DND-41 (cell line): Measurements from ENCODE around the gene LYAR.

Source experiments
- ATAC-seq: fragments of 200-7000 bp; cut with Tn5 transposase; 3 replicates; pipeline ENCODE4 v1.9.1; 2021; ENCODE audit warnings: low read depth; ENCODE audit not compliant: insufficient read depth
- DNase-seq: peaks from one replicate; pipeline ENCODE4 v3.0.0-alpha.2; 2020
- H2AFZ ChIP-seq: 2 replicates; pipeline ENCODE4 v1.6.0; 2012; ENCODE audit warnings: low read depth, low read length
- H3K27ac ChIP-seq: 2 replicates; pipeline ENCODE4 v1.5.1; 2012; ENCODE audit warnings: low read length, inconsistent platforms
- H3K27me3 ChIP-seq: fragments of 200-600 bp; sonication (generic); 2 replicates; pipeline ENCODE4 v1.6.0; 2012; ENCODE audit warnings: low read length, mild to moderate bottlenecking, inconsistent platforms; ENCODE audit not compliant: insufficient read depth, poor library complexity
- H3K36me3 ChIP-seq: 2 replicates; pipeline ENCODE4 v1.5.1; 2012; ENCODE audit warnings: low read length, inconsistent platforms; ENCODE audit not compliant: insufficient read depth
- H3K4me1 ChIP-seq: 2 replicates; pipeline ENCODE4 v1.5.1; 2012; ENCODE audit warnings: mild to moderate bottlenecking, low read length; ENCODE audit not compliant: insufficient read depth
- H3K4me2 ChIP-seq: 2 replicates; pipeline ENCODE4 v1.6.0; 2012; ENCODE audit warnings: mild to moderate bottlenecking, moderate library complexity, low read length, inconsistent platforms; ENCODE audit not compliant: insufficient read depth
- H3K4me3 ChIP-seq, 2 experiments: fragments of 200-600 bp in 1 of 2; shearing (Covaris generic) in 1 of 2; 2 replicates each; pipeline ENCODE4 v1.5.1; 2012 to 2016; ENCODE audit warnings: inconsistent platforms in 2 of 2, low read length in 2 of 2, mild to moderate bottlenecking in 2 of 2, low read depth in 1 of 2, moderate library complexity in 1 of 2
- H3K79me2 ChIP-seq: 2 replicates; pipeline ENCODE4 v1.6.0; 2012; ENCODE audit warnings: low read length, inconsistent platforms; ENCODE audit not compliant: insufficient read depth
- H3K9ac ChIP-seq: 2 replicates; pipeline ENCODE4 v1.6.0; 2012; ENCODE audit warnings: low read depth, mild to moderate bottlenecking, inconsistent platforms, low read length, moderate library complexity
- H3K9me3 ChIP-seq: 2 replicates; pipeline ENCODE4 v1.5.1; 2012; ENCODE audit warnings: low read length, moderate library complexity, mild to moderate bottlenecking, inconsistent platforms; ENCODE audit not compliant: insufficient read depth, severe bottlenecking
- H4K20me1 ChIP-seq: 2 replicates; pipeline ENCODE4 v1.6.0; 2012; ENCODE audit warnings: low read length; ENCODE audit not compliant: insufficient read depth
- EZH2 ChIP-seq: IDR thresholded peaks from 3 replicates; pipeline ENCODE4 v1.6.1; 2012; ENCODE audit warnings: borderline replicate concordance, low read depth, mild to moderate bottlenecking, moderate library complexity, low read length, inconsistent platforms; ENCODE audit not compliant: severe bottlenecking
- TF ChIP-seq, protein P1 (sequence below): IDR thresholded peaks from 2 replicates; pipeline ENCODE4 v1.5.1; 2012; ENCODE audit warnings: borderline replicate concordance, low read length, moderate library complexity, mild to moderate bottlenecking; ENCODE audit not compliant: poor library complexity, severe bottlenecking; ENCODE audit errors: extremely low read depth

Gene LYAR

GRCh38 chr4:4320528-4320927 is 30.6 kb upstream of the LYAR start:
- no peak overlapping the region for H3K9ac ChIP-seq
- no peak overlapping the region for H2AFZ ChIP-seq
- TF ChIP-seq, protein P1, sequence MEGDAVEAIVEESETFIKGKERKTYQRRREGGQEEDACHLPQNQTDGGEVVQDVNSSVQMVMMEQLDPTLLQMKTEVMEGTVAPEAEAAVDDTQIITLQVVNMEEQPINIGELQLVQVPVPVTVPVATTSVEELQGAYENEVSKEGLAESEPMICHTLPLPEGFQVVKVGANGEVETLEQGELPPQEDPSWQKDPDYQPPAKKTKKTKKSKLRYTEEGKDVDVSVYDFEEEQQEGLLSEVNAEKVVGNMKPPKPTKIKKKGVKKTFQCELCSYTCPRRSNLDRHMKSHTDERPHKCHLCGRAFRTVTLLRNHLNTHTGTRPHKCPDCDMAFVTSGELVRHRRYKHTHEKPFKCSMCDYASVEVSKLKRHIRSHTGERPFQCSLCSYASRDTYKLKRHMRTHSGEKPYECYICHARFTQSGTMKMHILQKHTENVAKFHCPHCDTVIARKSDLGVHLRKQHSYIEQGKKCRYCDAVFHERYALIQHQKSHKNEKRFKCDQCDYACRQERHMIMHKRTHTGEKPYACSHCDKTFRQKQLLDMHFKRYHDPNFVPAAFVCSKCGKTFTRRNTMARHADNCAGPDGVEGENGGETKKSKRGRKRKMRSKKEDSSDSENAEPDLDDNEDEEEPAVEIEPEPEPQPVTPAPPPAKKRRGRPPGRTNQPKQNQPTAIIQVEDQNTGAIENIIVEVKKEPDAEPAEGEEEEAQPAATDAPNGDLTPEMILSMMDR: no peak
- TF ChIP-seq EZH2: no peak
- H3K27me3 ChIP-seq: no peaks in the 10 kb centered on the region
- no peaks in the 10 kb centered on the region for H3K9me3 ChIP-seq
- no peak overlapping the region for H3K4me2 ChIP-seq
- H3K4me1 ChIP-seq: no peaks in the 10 kb centered on the region
- no peak overlapping the region for H3K27ac ChIP-seq
- no peak overlapping the region for H3K4me3 ChIP-seq
- peaks cover 51% of the 10 kb centered on the region for H3K36me3 ChIP-seq
- no peak for DNase-seq
- no peaks in the 10 kb centered on the region for H3K79me2 ChIP-seq
- H4K20me1 ChIP-seq: no peaks in the 10 kb centered on the region
- no peak for ATAC-seq

DNA sequence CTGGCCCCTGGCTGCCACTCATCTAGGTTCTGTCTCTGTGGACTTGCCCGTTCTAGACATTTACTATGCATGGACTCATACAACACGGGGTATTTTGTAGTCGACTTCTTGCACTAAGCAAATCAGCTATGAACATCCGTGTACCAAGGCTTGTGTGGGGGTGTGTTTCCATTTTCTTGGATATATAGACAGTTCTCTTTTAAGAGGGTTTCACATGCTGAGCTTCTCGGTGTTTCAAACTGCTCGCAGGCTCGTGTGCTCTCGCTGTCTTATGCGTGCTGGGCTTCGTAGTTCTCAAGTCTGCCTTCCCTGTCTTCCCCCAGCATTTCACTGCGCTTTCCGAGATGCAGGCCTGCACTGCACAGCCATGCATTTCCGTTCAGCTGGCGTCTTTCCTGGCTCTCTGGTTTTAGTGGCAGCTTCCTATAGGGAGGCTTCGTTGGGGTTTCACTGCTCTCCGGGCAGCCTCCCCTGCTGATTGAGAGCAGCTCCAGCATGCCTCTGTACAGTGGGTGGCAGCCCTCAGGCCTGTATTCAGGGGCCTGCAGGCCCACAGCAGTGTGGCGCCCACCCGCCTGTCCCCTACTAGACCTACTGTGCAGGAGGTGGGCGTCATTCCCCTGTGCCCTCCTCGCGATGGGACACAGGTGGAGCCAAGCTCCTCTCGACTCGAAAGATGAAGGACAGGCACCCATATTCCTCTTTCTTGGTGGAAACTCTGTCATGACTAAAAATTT is 27.7 kb upstream of the LYAR start:
- Histone ChIP-seq H4K20me1 (no peaks in the 10 kb centered on the region), H3K9me3 (no peaks in the 10 kb centered on the region), H3K9ac (no peak overlapping the region), H3K27me3 (no peaks in the 10 kb centered on the region), H3K79me2 (no peaks in the 10 kb centered on the region), H3K4me2 (no peak overlapping the region), H3K27ac (no peak overlapping the region), H3K4me1 (no peaks in the 10 kb centered on the region), H2AFZ (no peak overlapping the region), H3K36me3 (peaks cover 73% of the 10 kb centered on the region), H3K4me3 (no peak overlapping the region)
- no peak for DNase-seq
- no peak for TF ChIP-seq EZH2
- TF ChIP-seq, protein P1: no peak
- ATAC-seq: no peak

DNA sequence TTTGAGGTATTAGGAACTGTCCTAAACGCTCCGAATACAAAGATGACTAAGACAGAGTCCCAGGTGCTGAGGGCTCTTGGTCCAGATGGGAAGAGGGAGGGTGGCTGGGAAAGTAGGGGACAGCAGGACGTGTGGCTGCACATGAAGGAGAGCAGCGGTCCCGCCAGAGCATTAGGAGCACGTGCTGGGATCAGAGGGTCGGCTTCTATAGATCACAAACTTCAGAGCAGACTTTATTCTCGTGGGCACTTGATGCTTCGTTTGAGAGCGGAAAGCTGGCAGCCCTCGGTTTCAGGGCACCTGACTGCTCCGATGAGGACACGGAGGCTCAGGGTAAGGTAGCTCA is 26.2 kb upstream of the LYAR start:
- Histone ChIP-seq H2AFZ (no peak overlapping the region), H3K27me3 (no peaks in the 10 kb centered on the region), H3K4me1 (no peaks in the 10 kb centered on the region), H3K36me3 (peaks cover 64% of the 10 kb centered on the region), H4K20me1 (no peaks in the 10 kb centered on the region), H3K4me3 (no peak overlapping the region), H3K4me2 (no peak overlapping the region), H3K9ac (no peak overlapping the region), H3K9me3 (no peaks in the 10 kb centered on the region), H3K27ac (no peak overlapping the region), H3K79me2 (no peaks in the 10 kb centered on the region)
- TF ChIP-seq, protein P1: no peak
- TF ChIP-seq EZH2: no peak
- DNase-seq (no peak), ATAC-seq (no peak)
